Measurements from ENCODE around the gene CNOT10.
"Not testable (repeated sequence)": the region's sequence is repeated elsewhere in the genome, so short reads cannot be mapped to it uniquely, and the experiment has no call there.

The CNOT10 gene

GRCh38 chr3:32797776-32798175 lies 112.8 kb downstream of the CNOT10 start:
- POLR2A ChIA-PET: no interaction called here
- CTCF ChIA-PET: no interaction called here
- TF ChIP-seq ZNF384 (IDR thresholded peaks at IDR 0.05): no peak
- TF ChIP-seq SUZ12 (IDR thresholded peaks at IDR 0.05): no peak
- no peak for TF ChIP-seq ELF4 (IDR thresholded peaks at IDR 0.05)
- TF ChIP-seq LEF1 (IDR thresholded peaks at IDR 0.05; ENCODE audit: borderline replicate concordance): no peak
- no peak for TF ChIP-seq L3MBTL2 (conservative IDR thresholded peaks at IDR 0.05)
- TF ChIP-seq FOXM1 (IDR thresholded peaks at IDR 0.05; ENCODE audit: borderline replicate concordance): no peak
- TF ChIP-seq TARDBP (IDR thresholded peaks at IDR 0.05): no peak
- no peak for TF ChIP-seq SP1 (IDR thresholded peaks at IDR 0.05)
- no peak for TF ChIP-seq NFRKB (IDR thresholded peaks at IDR 0.05)
- no peak for TF ChIP-seq ARNT (IDR thresholded peaks at IDR 0.05)
- no peak for TF ChIP-seq HDGF (IDR thresholded peaks at IDR 0.05; ENCODE audit: borderline replicate concordance)
- no peak for TF ChIP-seq PKNOX1 (IDR thresholded peaks at IDR 0.05)
- no peak for DNase-seq (ENCODE audit: extremely low spot score)

GRCh38 chr3:32801440-32801839 lies 116.5 kb downstream of the CNOT10 start:
- CTCF ChIA-PET; POLR2A ChIA-PET; DNase-seq (ENCODE audit: extremely low spot score): not testable (repeated sequence)

GRCh38 chr3:32813180-32813579 lies 128.2 kb downstream of the CNOT10 start:
- DNase-seq (ENCODE audit: extremely low spot score): no peak
- TF ChIP-seq FOXM1 (IDR thresholded peaks at IDR 0.05; ENCODE audit: borderline replicate concordance) (no peak), ZNF384 (IDR thresholded peaks at IDR 0.05) (no peak), SUZ12 (IDR thresholded peaks at IDR 0.05) (no peak), ELF4 (IDR thresholded peaks at IDR 0.05) (no peak), HDGF (IDR thresholded peaks at IDR 0.05; ENCODE audit: borderline replicate concordance) (no peak), TARDBP (IDR thresholded peaks at IDR 0.05) (no peak)
- POLR2A ChIA-PET: interaction anchor here (0.9 kb wide), 1 partner anchor 265 kb away, joined by 3 read pairs; no protein-coding TSS in a partner anchor
- CTCF ChIA-PET: no interaction called here

GRCh38 chr3:32814361-32814760 lies 129.4 kb downstream of the CNOT10 start:
- CTCF ChIA-PET: no interaction called here
- no peak for DNase-seq (ENCODE audit: extremely low spot score)
- TF ChIP-seq PKNOX1 (IDR thresholded peaks at IDR 0.05) (no peak), TARDBP (IDR thresholded peaks at IDR 0.05) (no peak), ZNF384 (IDR thresholded peaks at IDR 0.05) (no peak), HDGF (IDR thresholded peaks at IDR 0.05; ENCODE audit: borderline replicate concordance) (no peak), SP1 (IDR thresholded peaks at IDR 0.05) (no peak), LEF1 (IDR thresholded peaks at IDR 0.05; ENCODE audit: borderline replicate concordance) (no peak)
- POLR2A ChIA-PET: no interaction called here

- ChIA-PET CTCF (no interaction called here), POLR2A (interaction anchor here (1.1 to 1.8 kb wide), 2 partner anchors 11 to 20 kb away, joined by 3 to 4 read pairs; no protein-coding TSS in a partner anchor)
- TF ChIP-seq ELF4 (IDR thresholded peaks at IDR 0.05): no peak
- TF ChIP-seq CTBP1 (IDR thresholded peaks at IDR 0.05; ENCODE audit: borderline replicate concordance): no peak
- no peak for TF ChIP-seq BHLHE40 (IDR thresholded peaks at IDR 0.05; ENCODE audit: borderline replicate concordance)
- no peak for DNase-seq (ENCODE audit: extremely low spot score)
Measured at GRCh38 chr3:32815841-32816438, 131.0 kb downstream of the CNOT10 start.

- CTCF ChIA-PET: no interaction called here
- TF ChIP-seq BHLHE40 (IDR thresholded peaks at IDR 0.05; ENCODE audit: borderline replicate concordance) (no peak), L3MBTL2 (conservative IDR thresholded peaks at IDR 0.05) (peak; percentile 96)
- DNase-seq (ENCODE audit: extremely low spot score): peak; percentile 72
- POLR2A ChIA-PET: interaction anchor here (0.9 to 1.8 kb wide), 4 partner anchors 10 to 56 kb away, joined by 3 to 4 read pairs (median 4); no protein-coding TSS in a partner anchor
Measured at GRCh38 chr3:32816439-32817256, 131.7 kb downstream of the CNOT10 start.

- no peak for DNase-seq (ENCODE audit: extremely low spot score)
- no peak for TF ChIP-seq PKNOX1 (IDR thresholded peaks at IDR 0.05)
- POLR2A ChIA-PET: interaction anchor here (0.9 to 1.0 kb wide), 3 partner anchors 10 to 55 kb away, joined by 3 to 4 read pairs (median 4); no protein-coding TSS in a partner anchor
- CTCF ChIA-PET: no interaction called here
Measured at GRCh38 chr3:32817257-32817557, 132.2 kb downstream of the CNOT10 start.
